ENCODE data around the gene SERTAD4.
"Not testable (repeated sequence)": the region's sequence is repeated elsewhere in the genome, so short reads cannot be mapped to it uniquely, and the experiment has no call there.

SERTAD4 gene
- 0 to 1.9 (median 0) reads per million in 17 experiments for total RNA-seq

DNA sequence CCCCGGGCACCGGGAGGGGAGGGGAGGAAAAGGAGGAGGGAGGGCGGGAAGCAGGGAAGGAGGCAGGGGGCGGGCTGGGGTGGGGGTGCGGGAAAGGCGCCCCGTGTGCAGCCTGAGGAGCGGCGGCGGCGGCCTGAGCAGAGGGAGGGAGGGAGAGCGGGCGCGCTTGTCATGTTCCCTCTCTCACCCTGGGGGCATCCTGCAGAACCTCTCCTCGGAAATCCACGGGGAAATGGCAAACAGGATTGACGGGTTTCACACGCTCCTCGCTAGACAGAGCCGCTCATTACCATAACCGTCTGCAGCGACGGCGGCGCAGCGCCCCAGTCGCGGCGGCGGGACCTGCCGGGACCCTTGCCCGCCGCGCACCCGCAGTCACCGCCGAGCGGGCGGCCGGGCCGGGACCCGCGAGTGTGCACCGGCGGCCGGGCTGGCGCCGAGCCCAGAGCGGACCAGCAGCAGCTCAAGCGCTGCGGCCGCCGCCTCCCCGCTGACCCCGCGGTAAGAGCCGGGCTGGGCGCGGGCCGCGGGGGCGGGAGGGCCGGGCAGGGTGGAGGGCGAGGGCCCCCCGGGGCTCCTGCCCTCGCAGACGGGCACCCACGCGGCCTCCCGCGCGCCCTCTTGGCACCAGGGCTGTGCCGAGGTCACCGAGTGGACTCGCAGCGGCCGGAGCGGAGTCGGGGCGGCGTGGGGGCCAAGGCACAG lies at the start of gene SERTAD4:
SERTAD4 (plus strand) TSS at position 286 of the 705 bp plus-strand sequence. CDS start 5,165 bp downstream, outside the sequence.
- DNase-seq: peak in 1 of 4 experiments; percentile 3

DNA sequence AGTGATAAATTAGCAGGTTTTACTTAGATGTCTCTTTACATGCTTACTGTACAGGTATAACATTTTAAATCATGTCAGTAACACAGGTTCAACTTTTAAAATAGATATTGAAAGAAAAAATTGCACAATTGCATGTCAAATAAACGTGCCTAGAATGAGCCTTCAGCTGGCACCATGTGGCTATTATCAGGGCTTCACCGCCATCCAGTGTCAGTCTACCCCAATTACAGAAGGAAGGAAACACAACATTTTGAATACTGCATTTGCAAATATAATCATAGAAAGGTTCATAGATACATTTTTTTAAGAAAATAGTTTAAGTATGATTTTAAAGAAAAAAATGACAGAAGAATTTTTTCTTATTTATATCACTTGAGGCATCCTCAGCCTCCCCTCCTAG lies 47.5 kb upstream of the SERTAD4 start:
- DNase-seq: no peak

GRCh38 chr1:210187849-210188606 lies 44.6 kb upstream of the SERTAD4 start:
- not testable (repeated sequence) for DNase-seq

DNA sequence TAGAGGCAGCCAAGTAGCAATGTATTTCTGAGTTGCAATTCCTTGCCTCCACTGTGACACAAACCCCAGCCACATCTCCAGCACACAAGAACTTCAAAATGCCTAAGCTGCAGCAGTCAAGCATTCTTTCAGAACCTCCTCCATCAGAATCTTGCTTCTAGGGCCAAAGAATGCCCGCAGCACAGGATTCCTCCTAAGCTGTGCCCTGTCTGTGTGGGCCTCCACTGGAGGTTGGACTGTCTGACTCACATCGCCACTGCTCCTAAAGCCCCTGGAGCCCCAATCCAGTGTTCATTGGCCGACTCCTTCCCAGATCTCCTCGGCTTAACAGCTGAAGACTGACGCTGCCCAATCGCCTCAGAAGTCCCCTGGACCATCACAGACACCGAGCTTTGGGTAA lies 43.2 kb upstream of the SERTAD4 start:
- no peak for DNase-seq

- no peak for DNase-seq
Measured at GRCh38 chr1:210195635-210196160, 36.9 kb upstream of the SERTAD4 start.

DNA sequence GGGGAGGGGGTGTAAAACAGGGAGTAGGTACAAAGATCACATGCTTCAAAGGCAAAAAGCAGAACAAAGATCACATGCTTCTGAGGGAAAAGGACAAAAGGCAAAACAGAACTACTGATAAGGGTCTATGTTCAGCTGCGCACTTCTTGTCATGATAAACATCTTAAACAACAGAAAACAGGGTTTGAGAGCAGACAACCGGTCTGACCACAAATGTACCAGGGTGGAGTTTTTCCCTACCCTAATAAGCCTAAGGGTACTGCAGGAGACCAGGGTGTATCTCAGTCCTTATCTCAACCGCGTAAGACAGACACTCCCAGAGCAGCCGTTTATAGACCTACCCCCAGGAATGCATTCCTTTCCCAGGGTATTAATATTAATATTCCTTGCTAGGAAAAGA lies 36.3 kb upstream of the SERTAD4 start:
- not testable (repeated sequence) for DNase-seq

DNA sequence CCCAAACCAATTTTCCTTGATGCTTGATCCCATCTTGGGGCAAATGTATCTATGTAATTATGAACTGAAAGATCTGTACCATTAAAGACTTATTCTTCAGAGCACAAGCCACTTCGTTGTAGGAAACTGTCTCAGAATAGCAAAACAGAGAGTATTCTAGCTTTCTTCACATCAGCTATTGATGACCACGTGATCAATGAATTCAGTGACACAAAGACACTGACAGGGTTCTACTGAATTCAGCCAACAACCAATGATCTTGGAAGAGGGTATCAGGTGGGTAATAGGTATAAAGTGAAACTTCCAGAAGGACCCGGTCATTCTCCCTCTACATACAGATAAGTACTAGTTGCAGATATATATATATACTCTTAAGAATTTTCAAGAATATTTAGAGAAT lies 33.8 kb upstream of the SERTAD4 start:
- no peak for DNase-seq

- DNase-seq: no peak
Measured at GRCh38 chr1:210200124-210200736, 32.4 kb upstream of the SERTAD4 start.

GRCh38 chr1:210201681-210202080 lies 30.9 kb upstream of the SERTAD4 start:
- no peak for DNase-seq

DNA sequence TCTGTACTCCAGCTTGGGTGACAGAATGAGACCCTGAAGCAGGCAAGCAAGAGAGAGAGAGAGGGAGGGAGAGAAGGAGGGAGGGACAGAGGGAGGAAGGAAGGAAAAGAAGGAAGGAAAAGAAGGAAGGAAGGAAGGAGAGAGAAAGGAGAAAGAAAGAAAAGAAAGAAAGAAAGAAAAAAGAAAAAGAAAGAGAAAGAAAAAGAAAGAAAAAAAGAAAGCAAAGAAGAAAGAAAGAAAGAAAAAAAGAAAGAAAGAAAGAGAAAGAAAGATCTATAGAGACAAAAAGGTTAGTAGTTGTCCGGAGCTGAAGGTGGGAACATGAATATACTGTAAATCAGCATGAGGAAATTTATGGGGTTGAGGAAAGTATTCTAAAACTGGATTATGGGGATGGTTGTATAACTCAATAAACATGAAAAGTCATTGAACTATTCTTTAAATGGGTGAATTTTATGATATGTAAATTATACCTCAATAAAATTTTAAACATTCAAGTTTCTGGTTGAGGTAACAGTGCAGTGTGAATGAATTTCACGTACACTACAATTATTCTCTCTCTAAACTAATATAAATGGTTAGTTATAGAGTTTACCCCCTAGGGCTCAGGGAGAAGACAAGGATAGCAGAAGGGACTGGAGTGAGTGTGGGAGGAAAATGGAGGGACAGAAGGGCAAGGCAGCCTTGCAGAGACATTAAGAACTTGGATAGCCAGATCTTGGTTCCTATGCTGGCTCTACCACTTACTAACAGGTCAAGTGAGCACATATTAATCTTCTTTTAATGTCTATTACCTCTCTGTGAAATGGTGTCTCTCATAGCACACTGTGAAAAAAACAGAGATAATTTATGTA lies 24.8 kb upstream of the SERTAD4 start:
- no peak for DNase-seq

GRCh38 chr1:210213335-210213734 lies 19.3 kb upstream of the SERTAD4 start:
- no peak for DNase-seq

DNA sequence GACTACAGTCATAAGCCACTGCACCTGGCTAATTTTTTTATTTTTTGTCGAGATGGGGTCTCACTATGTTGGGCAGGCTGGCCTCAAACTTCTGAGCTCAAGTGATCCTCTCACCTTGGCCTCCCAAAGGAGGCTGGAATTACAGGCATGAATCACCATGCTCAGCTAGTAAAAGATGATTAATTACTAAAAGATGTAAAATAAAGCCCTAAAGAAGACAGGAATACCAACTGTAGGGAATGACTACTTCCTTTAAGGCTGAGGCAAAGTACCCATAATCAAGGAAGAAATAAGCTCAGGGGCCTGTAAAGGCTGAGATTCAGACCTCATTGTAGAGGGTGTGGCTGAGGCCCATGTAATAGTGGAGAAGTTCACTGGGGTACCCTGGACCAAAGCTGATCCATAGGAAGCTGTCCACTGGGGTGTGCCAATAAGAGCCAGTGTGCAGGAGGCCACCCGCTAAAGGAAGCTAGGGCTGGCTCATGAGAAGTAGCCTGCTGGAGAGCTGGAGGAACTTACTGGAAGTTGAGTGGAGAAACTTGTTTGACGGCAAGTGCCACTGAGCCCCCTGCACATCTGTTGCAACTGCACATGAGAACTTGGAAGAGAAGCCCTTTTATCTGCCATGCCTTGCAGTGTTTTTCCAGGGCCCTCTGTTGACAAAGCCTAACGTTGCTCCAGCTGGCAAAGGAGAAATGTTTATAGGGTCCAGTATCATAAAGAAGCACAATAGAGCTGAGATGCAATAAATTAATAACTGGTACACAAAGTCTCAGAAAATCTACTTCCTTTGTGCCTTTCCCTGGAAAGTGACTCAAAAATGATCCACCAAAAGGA lies 17.8 kb upstream of the SERTAD4 start:
- no peak for DNase-seq

GRCh38 chr1:210217482-210217881 lies 15.1 kb upstream of the SERTAD4 start:
- no peak for DNase-seq

- no peak for DNase-seq
Measured at GRCh38 chr1:210218047-210218446, 14.5 kb upstream of the SERTAD4 start.

GRCh38 chr1:210222340-210223006 lies 10.1 kb upstream of the SERTAD4 start:
- DNase-seq: no peak

DNA sequence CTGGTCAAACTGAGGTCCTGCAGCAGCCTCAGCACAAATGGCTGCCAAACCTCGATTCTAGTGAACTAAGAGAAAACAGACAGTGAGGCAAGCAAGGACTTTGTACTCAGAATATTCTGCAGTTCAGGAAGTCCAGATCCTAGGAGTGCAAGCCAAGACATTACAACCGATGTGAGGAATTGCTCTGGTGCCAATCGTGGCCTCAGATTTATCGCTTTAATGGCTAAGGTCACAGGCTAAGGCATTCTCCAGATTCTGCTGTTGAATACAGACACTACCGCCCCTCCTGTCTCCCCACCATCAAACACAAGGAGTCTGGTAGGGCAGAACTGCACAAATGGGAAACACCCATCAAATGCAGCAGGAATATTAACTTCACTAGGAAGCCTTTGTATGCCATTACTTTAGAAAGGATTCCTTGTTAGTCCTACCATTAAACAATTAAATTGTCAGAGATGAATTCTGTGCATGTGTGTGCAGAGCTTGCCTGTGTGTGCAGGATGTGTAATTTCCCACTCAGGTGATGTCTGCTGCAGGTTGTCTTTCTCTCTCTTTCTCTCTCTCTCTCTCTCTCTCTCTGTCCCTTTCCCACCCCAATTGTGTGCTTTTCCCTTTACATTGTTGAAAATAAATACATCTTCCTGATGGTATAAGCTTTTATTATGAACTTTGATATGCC lies 9.2 kb upstream of the SERTAD4 start:
- DNase-seq: no peak

DNA sequence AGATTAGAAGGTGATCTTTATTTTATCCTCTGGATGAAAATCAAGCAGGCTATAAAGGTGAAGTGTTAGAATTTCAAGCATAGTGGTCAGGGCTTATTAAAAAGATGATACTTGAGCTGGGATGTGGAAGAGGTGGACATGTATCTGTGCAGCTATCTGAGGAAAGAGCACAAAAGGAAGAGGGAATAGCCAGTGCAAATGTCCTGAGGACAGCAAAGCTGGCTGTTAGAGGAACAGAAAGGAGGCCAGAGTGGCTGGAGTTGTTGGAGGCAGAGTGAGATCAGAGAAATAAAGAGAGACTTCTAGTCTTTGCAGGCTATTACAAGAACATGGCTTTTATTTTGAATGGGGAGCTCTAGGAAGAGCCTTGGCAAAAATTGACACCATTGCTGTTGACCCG lies 4.4 kb upstream of the SERTAD4 start:
- no peak for DNase-seq

DNA sequence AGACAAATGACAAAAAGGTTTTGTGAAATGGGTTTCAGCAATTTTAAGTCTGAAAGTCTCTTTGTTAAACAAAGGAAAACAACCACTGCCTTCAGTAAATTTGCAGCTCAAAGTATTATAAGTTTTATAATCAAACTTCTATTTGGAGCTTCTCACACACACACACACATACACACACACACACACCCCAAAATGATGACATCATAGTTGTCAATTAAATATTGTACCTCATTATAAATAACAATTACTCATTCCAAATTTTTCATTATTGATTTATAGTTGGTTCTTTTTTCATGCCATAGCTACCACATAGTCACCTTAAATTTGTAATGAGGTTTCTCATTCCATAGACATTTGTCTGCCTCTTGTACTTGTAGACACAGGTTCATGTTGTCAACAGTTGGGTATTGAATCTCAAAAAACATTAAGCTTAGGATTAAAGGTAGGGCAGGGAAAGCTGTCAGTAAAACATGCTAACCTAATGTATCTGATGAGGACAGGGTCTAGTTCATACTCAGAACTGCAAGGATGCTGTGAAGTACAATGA lies 2.4 kb upstream of the SERTAD4 start:
- no peak for DNase-seq

DNA sequence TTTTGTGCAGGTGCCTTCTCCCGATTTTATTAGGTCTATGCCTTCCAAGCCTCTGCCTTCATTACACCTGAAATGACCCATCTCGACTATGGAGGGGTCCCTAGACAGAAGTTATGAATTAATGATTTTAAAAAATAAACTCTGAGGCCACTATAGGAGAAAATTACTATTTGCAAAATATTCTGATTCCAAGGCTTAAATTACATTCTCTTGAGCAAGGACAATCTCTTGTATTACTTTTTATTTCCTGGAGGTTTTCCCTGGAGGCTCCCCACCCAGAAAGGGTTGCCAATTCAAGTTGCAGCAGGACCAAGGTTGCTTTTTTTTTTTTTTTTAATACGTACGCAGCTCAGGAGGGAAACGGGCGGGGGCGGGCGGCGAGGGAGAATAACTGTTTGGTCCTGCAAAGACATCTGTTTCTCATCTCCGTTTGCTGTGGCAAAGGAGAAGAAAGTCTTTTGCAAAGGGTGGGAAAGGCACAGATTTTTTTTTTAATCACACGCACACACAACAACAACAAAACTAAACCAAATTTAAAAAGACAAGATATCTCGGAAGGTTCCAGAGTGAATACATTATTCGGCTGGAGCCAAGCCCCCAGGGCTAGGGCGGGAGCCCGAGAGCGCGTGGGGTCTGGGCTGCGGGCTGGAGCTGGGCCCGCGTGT lies 618 bp upstream of the SERTAD4 start:
- DNase-seq: no peak

GRCh38 chr1:210233216-210233494 lies 559 bp downstream of the SERTAD4 start:
- DNase-seq: peak in 1 of 4 experiments; percentile 6
